ENCODE data around the gene RCL1.

The RCL1 gene

DNA sequence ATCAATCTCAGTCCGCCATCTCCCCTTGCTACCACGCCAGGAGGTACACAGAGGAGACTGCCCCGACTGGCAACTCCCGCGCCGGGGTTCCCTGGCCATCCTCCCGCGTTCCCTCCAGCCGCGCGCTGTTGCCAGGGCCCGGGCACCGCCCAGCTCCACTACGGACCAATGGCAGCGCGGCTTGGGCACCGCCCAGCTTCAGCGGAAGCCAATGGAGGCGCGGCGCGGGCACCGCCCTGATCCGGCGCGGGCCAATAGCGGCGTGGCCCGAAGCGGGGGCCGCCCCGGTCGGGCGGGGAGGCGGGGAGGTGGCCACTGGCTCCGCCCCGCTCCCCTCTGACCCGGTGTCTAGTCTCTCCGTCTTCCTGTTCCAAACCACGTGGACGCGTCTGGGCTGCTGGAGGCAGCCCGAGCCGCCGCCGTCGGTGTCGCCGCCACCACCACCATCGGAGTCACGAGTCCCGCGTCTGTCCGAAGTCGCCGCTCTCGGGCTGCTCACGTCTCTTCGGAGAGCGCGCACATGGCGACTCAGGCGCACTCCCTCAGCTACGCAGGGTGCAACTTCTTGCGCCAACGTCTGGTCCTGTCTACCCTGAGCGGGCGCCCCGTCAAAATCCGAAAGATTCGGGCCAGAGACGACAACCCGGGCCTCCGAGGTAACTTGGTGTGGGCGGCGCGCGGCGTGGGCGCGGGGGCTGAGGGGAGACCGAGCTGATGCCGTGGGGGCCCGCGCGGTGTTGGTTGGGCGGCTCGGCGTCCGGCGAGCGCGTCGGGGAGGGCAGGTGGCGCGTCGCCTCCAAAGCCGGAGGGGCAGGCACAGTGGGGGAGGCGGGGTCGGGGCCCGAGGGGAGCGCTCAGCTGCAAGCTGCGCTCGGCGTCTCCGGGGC lies at the start of gene RCL1:
Gene RCL1, plus strand, starts transcription at position 373 of the 887 bp plus-strand sequence. Its CDS starts 148 bp downstream, at position 521.
- no peaks in the 10 kb centered on the region for H3K9me2 ChIP-seq (replicated peaks; ENCODE audit: insufficient read depth, low read length)
- peak within 1 kb of the TSS; percentile 95 for H3K4me2 ChIP-seq (ENCODE audit: low read depth, low read length, poor library complexity, severe bottlenecking)
- peak within 1 kb of the TSS; percentile 93 for H3K4me3 ChIP-seq (ENCODE audit: insufficient read depth, low read length, poor library complexity, severe bottlenecking)
- no peaks in the 10 kb centered on the region for H3K27me3 ChIP-seq (ENCODE audit: low read length)
- no peaks in the 10 kb centered on the region for H3K36me3 ChIP-seq (ENCODE audit: low read length)
- peaks cover 19% of the 10 kb centered on the region; the same call in 1 of the 2 replicates for H4K20me1 ChIP-seq (ENCODE audit: low read depth, low read length)
- H3K27ac ChIP-seq (ENCODE audit: low read depth, low read length) = peak within 1 kb of the TSS; percentile 62
- no peaks in the 10 kb centered on the region for H3F3A ChIP-seq (ENCODE audit: insufficient read depth)
- peaks cover 49% of the 10 kb centered on the region for H3K79me2 ChIP-seq (ENCODE audit: insufficient read depth, low read length)
- H2AFZ ChIP-seq (ENCODE audit: low read depth, low read length, severe bottlenecking) = peak within 1 kb of the TSS; percentile 99
- no peaks in the 10 kb centered on the region for H3K9me3 ChIP-seq (ENCODE audit: insufficient read depth, low read length)
- peak within 1 kb of the TSS; percentile 80 for H3K9ac ChIP-seq (ENCODE audit: low read length)
- TF ChIP-seq, protein P1, sequence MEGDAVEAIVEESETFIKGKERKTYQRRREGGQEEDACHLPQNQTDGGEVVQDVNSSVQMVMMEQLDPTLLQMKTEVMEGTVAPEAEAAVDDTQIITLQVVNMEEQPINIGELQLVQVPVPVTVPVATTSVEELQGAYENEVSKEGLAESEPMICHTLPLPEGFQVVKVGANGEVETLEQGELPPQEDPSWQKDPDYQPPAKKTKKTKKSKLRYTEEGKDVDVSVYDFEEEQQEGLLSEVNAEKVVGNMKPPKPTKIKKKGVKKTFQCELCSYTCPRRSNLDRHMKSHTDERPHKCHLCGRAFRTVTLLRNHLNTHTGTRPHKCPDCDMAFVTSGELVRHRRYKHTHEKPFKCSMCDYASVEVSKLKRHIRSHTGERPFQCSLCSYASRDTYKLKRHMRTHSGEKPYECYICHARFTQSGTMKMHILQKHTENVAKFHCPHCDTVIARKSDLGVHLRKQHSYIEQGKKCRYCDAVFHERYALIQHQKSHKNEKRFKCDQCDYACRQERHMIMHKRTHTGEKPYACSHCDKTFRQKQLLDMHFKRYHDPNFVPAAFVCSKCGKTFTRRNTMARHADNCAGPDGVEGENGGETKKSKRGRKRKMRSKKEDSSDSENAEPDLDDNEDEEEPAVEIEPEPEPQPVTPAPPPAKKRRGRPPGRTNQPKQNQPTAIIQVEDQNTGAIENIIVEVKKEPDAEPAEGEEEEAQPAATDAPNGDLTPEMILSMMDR (IDR thresholded peaks at IDR 0.05; ENCODE audit: insufficient read depth, low read length, poor library complexity, severe bottlenecking) = no peak
- no peak for TF ChIP-seq EZH2phosphoT487 (conservative IDR thresholded peaks at IDR 0.05; ENCODE audit: low read length)

- Histone ChIP-seq H3K79me2 (ENCODE audit: insufficient read depth, low read length) (peaks cover 26% of the 10 kb centered on the region), H3K36me3 (ENCODE audit: low read length) (no peaks in the 10 kb centered on the region), H4K20me1 (ENCODE audit: low read depth, low read length) (no peaks in the 10 kb centered on the region), H3K9me2 (replicated peaks; ENCODE audit: insufficient read depth, low read length) (no peaks in the 10 kb centered on the region), H3K9ac (ENCODE audit: low read length) (no peak overlapping the region), H3K9me3 (ENCODE audit: insufficient read depth, low read length) (no peaks in the 10 kb centered on the region), H3F3A (ENCODE audit: insufficient read depth) (peaks cover 14% of the 10 kb centered on the region), H2AFZ (ENCODE audit: low read depth, low read length, severe bottlenecking) (no peak overlapping the region), H3K27ac (ENCODE audit: low read depth, low read length) (no peak overlapping the region), H3K27me3 (ENCODE audit: low read length) (no peaks in the 10 kb centered on the region), H3K4me3 (ENCODE audit: insufficient read depth, low read length, poor library complexity, severe bottlenecking) (no peak overlapping the region), H3K4me2 (ENCODE audit: low read depth, low read length, poor library complexity, severe bottlenecking) (no peak overlapping the region)
- TF ChIP-seq, protein P1 (IDR thresholded peaks at IDR 0.05; ENCODE audit: insufficient read depth, low read length, poor library complexity, severe bottlenecking) = no peak
- no peak for TF ChIP-seq EZH2phosphoT487 (conservative IDR thresholded peaks at IDR 0.05; ENCODE audit: low read length)
Measured at GRCh38 chr9:4743131-4743875, 49.4 kb upstream of the RCL1 start.

GRCh38 chr9:4746278-4747030 lies 46.3 kb upstream of the RCL1 start:
- no peaks in the 10 kb centered on the region for H3K9me2 ChIP-seq (replicated peaks; ENCODE audit: insufficient read depth, low read length)
- TF ChIP-seq EZH2phosphoT487 (conservative IDR thresholded peaks at IDR 0.05; ENCODE audit: low read length) = no peak
- TF ChIP-seq, protein P1 (IDR thresholded peaks at IDR 0.05; ENCODE audit: insufficient read depth, low read length, poor library complexity, severe bottlenecking) = no peak
- no peak overlapping the region for H2AFZ ChIP-seq (ENCODE audit: low read depth, low read length, severe bottlenecking)
- H3K4me2 ChIP-seq (ENCODE audit: low read depth, low read length, poor library complexity, severe bottlenecking) = no peak overlapping the region
- no peaks in the 10 kb centered on the region for H3K36me3 ChIP-seq (ENCODE audit: low read length)
- H3K9ac ChIP-seq (ENCODE audit: low read length) = no peak overlapping the region
- H3K4me3 ChIP-seq (ENCODE audit: insufficient read depth, low read length, poor library complexity, severe bottlenecking) = no peak overlapping the region
- peaks cover 7% of the 10 kb centered on the region; the same call in 1 of the 2 replicates for H3F3A ChIP-seq (ENCODE audit: insufficient read depth)
- no peaks in the 10 kb centered on the region for H3K27me3 ChIP-seq (ENCODE audit: low read length)
- no peaks in the 10 kb centered on the region for H4K20me1 ChIP-seq (ENCODE audit: low read depth, low read length)
- H3K79me2 ChIP-seq (ENCODE audit: insufficient read depth, low read length) = no peaks in the 10 kb centered on the region
- H3K9me3 ChIP-seq (ENCODE audit: insufficient read depth, low read length) = no peaks in the 10 kb centered on the region
- no peak overlapping the region for H3K27ac ChIP-seq (ENCODE audit: low read depth, low read length)

Measured in SU-DHL-6 (cell line).